OCI-LY7 (cell line): ENCODE data around the gene PKD1. TPM values are rescaled to one million over a fixed set of nuclear protein-coding genes. Genes with fewer than 3 reads are reported as not detected.

ENCODE experiments used
- BruUV-seq: library from RNA; stranded (reverse); fragments of 400-500 nt; replicated peaks from 2 replicates; lab custom pipeline; 2021; lab: Mats Ljungman, UMichigan
- CTCF ChIA-PET: fragments of 300-600 bp; sonication (Branson Sonifier 250); formaldehyde crosslinking; loops from one replicate; lab custom pipeline; 2022; ENCODE audit warnings: antibody characterized with exemption; ENCODE audit not compliant: unreplicated experiment; lab: Charles Lee
- POLR2A ChIA-PET: fragments of 300-600 bp; sonication (Branson Sonifier 250); formaldehyde crosslinking; loops from one replicate; lab custom pipeline; 2022; ENCODE audit warnings: antibody characterized with exemption; lab: Charles Lee
- DNase-seq: peaks from one replicate; pipeline ENCODE4 v3.0.0-alpha.2; 2015; ENCODE audit warnings: low spot score
- H2AFZ ChIP-seq: fragments of 200-600 bp; sonication (generic), shearing (Covaris generic); 2 replicates; pipeline ENCODE4 v1.6.1; 2014; ENCODE audit warnings: mild to moderate bottlenecking, antibody characterized with exemption, low read length, moderate library complexity
- H3K27ac ChIP-seq: fragments of 200-600 bp; sonication (generic); 2 replicates; pipeline ENCODE4 v1.5.1; 2014; ENCODE audit warnings: mixed run types, low read depth, mild to moderate bottlenecking, moderate library complexity, low read length, inconsistent platforms; ENCODE audit not compliant: poor library complexity, severe bottlenecking
- H3K36me3 ChIP-seq: fragments of 200-600 bp; sonication (generic); 2 replicates; pipeline ENCODE4 v1.6.1; 2014; ENCODE audit warnings: mild to moderate bottlenecking, antibody characterized with exemption, low read length, moderate library complexity, mixed read lengths; ENCODE audit not compliant: insufficient read depth
- H3K4me1 ChIP-seq: fragments of 200-600 bp; sonication (generic); 2 replicates; pipeline ENCODE4 v1.5.1; 2014; ENCODE audit warnings: mild to moderate bottlenecking, low read length; ENCODE audit not compliant: insufficient read depth, poor library complexity, severe bottlenecking
- H3K4me2 ChIP-seq: fragments of 200-600 bp; sonication (generic); 2 replicates; pipeline ENCODE4 v1.6.1; 2014; ENCODE audit warnings: mild to moderate bottlenecking, low read length
- H3K4me3 ChIP-seq: fragments of 200-600 bp; sonication (generic); 2 replicates; pipeline ENCODE4 v1.5.1; 2014; ENCODE audit warnings: mild to moderate bottlenecking, low read depth, low read length; ENCODE audit not compliant: poor library complexity, severe bottlenecking
- H3K79me2 ChIP-seq: fragments of 200-600 bp; sonication (generic); 2 replicates; pipeline ENCODE4 v1.6.1; 2016; ENCODE audit warnings: low read depth, mild to moderate bottlenecking, low read length, moderate library complexity, mixed read lengths; ENCODE audit not compliant: insufficient read depth
- H3K9me2 ChIP-seq: fragments of 200-600 bp; sonication (generic); 2 replicates; pipeline ENCODE4 v1.6.1; 2016; ENCODE audit warnings: mild to moderate bottlenecking, low read length, mixed read lengths; ENCODE audit not compliant: insufficient read depth
- H3K9me3 ChIP-seq: fragments of 200-600 bp; sonication (generic); 2 replicates; pipeline ENCODE4 v1.6.1; 2014; ENCODE audit warnings: mild to moderate bottlenecking, mixed run types, low read length, mixed read lengths
- H4K20me1 ChIP-seq: fragments of 200-600 bp; sonication (generic); 2 replicates; pipeline ENCODE4 v1.6.1; 2014; ENCODE audit warnings: mild to moderate bottlenecking, antibody characterized with exemption, low read length, moderate library complexity, mixed read lengths; ENCODE audit not compliant: insufficient read depth
- CTCF ChIP-seq: fragments of 200-600 bp; sonication (generic); conservative IDR thresholded peaks from 2 replicates; pipeline ENCODE4 v1.5.1; 2014; ENCODE audit warnings: mild to moderate bottlenecking, antibody characterized with exemption, low read length, moderate library complexity, mixed read lengths
- EZH2phosphoT487 ChIP-seq: fragments of 200-600 bp; sonication (generic); IDR thresholded peaks from 2 replicates; pipeline ENCODE4 v1.6.1; 2018; ENCODE audit warnings: low read depth, borderline replicate concordance, mild to moderate bottlenecking, mixed run types, antibody characterized with exemption, low read length, moderate library complexity, mixed read lengths
- intact Hi-C: fragments of 100-400 bp; cut with micrococcal nuclease; formaldehyde crosslinking; loops from one replicate; pipeline ENCODE4 v1.10.0; 2022; ENCODE audit not compliant: unreplicated experiment
- total RNA-seq, 2 experiments: library from RNA; depleted of rRNA in 1 of 2; stranded (reverse); fragments of >200 nt in 1 of 2; shearing (Covaris generic) in 1 of 2; gene quantifications; 2 replicates each; pipeline ENCODE4 v1.2.3, GENCODE V29; 2014 to 2022

The PKD1 gene
- total RNA-seq, 2 experiments from 2014 or later: 87.4 to 112 TPM

- DNase-seq: no peak
- intact Hi-C loops: loop anchor here (10.0 kb wide), 1 partner anchor 265 kb away; the partner anchor contains the start of gene CCNF
- Histone ChIP-seq H3K9me2 (no peaks in the 10 kb centered on the region), H3K79me2 (peaks cover 47% of the 10 kb centered on the region), H4K20me1 (peaks cover 11% of the 10 kb centered on the region), H3K9me3 (0 out of 2 replicates have a peak, but pooled peaks cover 8% of the 10 kb centered on the region), H3K4me3 (no peak overlapping the region), H3K4me1 (peaks cover 10% of the 10 kb centered on the region), H3K27ac (no peak overlapping the region), H3K36me3 (peaks cover 44% of the 10 kb centered on the region), H2AFZ (no peak overlapping the region), H3K4me2 (no peak overlapping the region; the same call in 1 of the 2 replicates)
- no TSS peak for BruUV-seq
- no peak for TF ChIP-seq EZH2phosphoT487
- no peak for TF ChIP-seq CTCF
- ChIA-PET POLR2A (interaction anchor here (1.0 kb wide), 1 partner anchor 19 kb away, joined by 3 read pairs; no protein-coding TSS in a partner anchor), CTCF (interaction anchor here (0.6 kb wide), 1 partner anchor 95 kb away, joined by 3 read pairs; no protein-coding TSS in a partner anchor)
Observed at GRCh38 chr16:2159175-2159838, 23.6 kb upstream of the PKD1 start.

- Histone ChIP-seq H3K4me2 (no peak overlapping the region), H3K79me2 (peaks cover 57% of the 10 kb centered on the region)
- intact Hi-C loops: loop anchor here (10.0 kb wide), 1 partner anchor 267 kb away; the partner anchor contains the start of gene CCNF
Observed at GRCh38 chr16:2158262-2158638, 22.6 kb upstream of the PKD1 start.

More at GRCh38 chr16:2158262-2158638, 22.6 kb upstream of the PKD1 start:
- H3K4me3 ChIP-seq: no peak overlapping the region
- ChIA-PET CTCF (no interaction called here), POLR2A (no interaction called here)
- H4K20me1 ChIP-seq: peaks cover 17% of the 10 kb centered on the region
- H2AFZ ChIP-seq: no peak overlapping the region
- H3K27ac ChIP-seq: no peak overlapping the region
- peaks cover 44% of the 10 kb centered on the region for H3K36me3 ChIP-seq
- TF ChIP-seq CTCF: no peak
- no peak for TF ChIP-seq EZH2phosphoT487
- H3K4me1 ChIP-seq: peaks cover 10% of the 10 kb centered on the region
- H3K9me2 ChIP-seq: no peaks in the 10 kb centered on the region
- no peaks in the 10 kb centered on the region for H3K9me3 ChIP-seq
- DNase-seq: no peak
- BruUV-seq: no TSS peak
